Measurements from ENCODE around the gene FRMD4A. TPM values are rescaled to one million over a fixed set of nuclear protein-coding genes. Genes with fewer than 3 reads are reported as not detected.

Gene FRMD4A
- total RNA-seq, 1 donor from 2014 or later: 236 TPM

GRCh38 chr10:13915710-13916109 is 415.0 kb downstream of the FRMD4A start:
- Mint-ChIP-seq H3K27ac (ENCODE audit: unreplicated experiment) (no peak overlapping the region), H3K4me1 (ENCODE audit: unreplicated experiment) (peaks cover 52% of the 10 kb centered on the region), H3K27me3 (ENCODE audit: unreplicated experiment) (no peaks in the 10 kb centered on the region), H3K4me3 (ENCODE audit: unreplicated experiment) (no peak overlapping the region), H3K36me3 (ENCODE audit: unreplicated experiment) (peaks cover 51% of the 10 kb centered on the region), H3K9me3 (ENCODE audit: unreplicated experiment) (no peaks in the 10 kb centered on the region)
- TF ChIP-seq, protein P1, sequence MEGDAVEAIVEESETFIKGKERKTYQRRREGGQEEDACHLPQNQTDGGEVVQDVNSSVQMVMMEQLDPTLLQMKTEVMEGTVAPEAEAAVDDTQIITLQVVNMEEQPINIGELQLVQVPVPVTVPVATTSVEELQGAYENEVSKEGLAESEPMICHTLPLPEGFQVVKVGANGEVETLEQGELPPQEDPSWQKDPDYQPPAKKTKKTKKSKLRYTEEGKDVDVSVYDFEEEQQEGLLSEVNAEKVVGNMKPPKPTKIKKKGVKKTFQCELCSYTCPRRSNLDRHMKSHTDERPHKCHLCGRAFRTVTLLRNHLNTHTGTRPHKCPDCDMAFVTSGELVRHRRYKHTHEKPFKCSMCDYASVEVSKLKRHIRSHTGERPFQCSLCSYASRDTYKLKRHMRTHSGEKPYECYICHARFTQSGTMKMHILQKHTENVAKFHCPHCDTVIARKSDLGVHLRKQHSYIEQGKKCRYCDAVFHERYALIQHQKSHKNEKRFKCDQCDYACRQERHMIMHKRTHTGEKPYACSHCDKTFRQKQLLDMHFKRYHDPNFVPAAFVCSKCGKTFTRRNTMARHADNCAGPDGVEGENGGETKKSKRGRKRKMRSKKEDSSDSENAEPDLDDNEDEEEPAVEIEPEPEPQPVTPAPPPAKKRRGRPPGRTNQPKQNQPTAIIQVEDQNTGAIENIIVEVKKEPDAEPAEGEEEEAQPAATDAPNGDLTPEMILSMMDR (IDR thresholded peaks at IDR 0.05): no peak
- DNase-seq (ENCODE audit: extremely low spot score, unreplicated experiment): no peak

- H3K4me1 Mint-ChIP-seq (ENCODE audit: unreplicated experiment): peaks cover 56% of the 10 kb centered on the region
- H3K27me3 Mint-ChIP-seq (ENCODE audit: unreplicated experiment): no peaks in the 10 kb centered on the region
- no peak overlapping the region for H3K27ac Mint-ChIP-seq (ENCODE audit: unreplicated experiment)
- no peak for DNase-seq (ENCODE audit: extremely low spot score, unreplicated experiment)
- TF ChIP-seq, protein P1 (IDR thresholded peaks at IDR 0.05): no peak
- H3K36me3 Mint-ChIP-seq (ENCODE audit: unreplicated experiment): peaks cover 56% of the 10 kb centered on the region
- peaks cover 6% of the 10 kb centered on the region for H3K9me3 Mint-ChIP-seq (ENCODE audit: unreplicated experiment)
- H3K4me3 Mint-ChIP-seq (ENCODE audit: unreplicated experiment): no peak overlapping the region
These were observed 416.8 kb downstream of the FRMD4A start for GRCh38 chr10:13913897-13914296.

DNA sequence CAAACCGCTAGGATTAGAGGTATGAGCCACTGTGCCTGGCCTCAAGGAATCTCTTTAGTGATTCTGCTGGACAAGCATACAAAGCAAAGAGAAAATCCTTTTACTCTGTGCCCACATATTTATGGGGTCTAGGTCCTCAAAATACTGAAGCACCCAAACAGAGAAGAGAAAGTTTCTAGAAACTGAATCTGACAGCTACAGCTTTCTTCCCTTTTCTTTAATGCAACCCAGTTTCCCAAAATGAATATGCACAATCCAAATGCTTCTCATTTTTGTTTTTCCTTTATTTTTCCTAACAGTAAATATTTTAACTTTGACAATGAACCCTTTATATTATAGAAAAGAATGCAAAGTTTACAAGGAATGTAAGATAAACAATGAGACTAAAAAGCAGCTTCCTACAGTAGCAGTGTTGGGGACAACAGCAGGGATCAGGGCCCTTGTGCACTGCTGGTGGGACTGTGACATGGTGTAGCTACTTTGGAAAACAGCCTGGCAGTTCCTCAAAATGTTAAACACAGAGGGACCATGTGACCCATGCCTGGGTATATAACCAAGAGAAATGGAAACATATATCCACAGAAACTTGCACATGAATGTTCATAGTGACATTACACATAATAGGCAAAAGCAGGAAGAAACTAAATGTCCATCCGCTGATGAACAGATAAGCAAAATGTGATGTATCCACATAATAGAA is 418.8 kb downstream of the FRMD4A start:
- Mint-ChIP-seq H3K4me3 (ENCODE audit: unreplicated experiment) (no peak overlapping the region), H3K4me1 (ENCODE audit: unreplicated experiment) (peaks cover 49% of the 10 kb centered on the region), H3K9me3 (ENCODE audit: unreplicated experiment) (peaks cover 11% of the 10 kb centered on the region), H3K27ac (ENCODE audit: unreplicated experiment) (no peak overlapping the region), H3K27me3 (ENCODE audit: unreplicated experiment) (no peaks in the 10 kb centered on the region), H3K36me3 (ENCODE audit: unreplicated experiment) (peaks cover 55% of the 10 kb centered on the region)
- no peak for DNase-seq (ENCODE audit: extremely low spot score, unreplicated experiment)
- TF ChIP-seq, protein P1 (IDR thresholded peaks at IDR 0.05): no peak

GRCh38 chr10:13909516-13910258 is 421.0 kb downstream of the FRMD4A start:
- peaks cover 41% of the 10 kb centered on the region for H3K4me1 Mint-ChIP-seq (ENCODE audit: unreplicated experiment)
- peaks cover 11% of the 10 kb centered on the region for H3K9me3 Mint-ChIP-seq (ENCODE audit: unreplicated experiment)

DNA sequence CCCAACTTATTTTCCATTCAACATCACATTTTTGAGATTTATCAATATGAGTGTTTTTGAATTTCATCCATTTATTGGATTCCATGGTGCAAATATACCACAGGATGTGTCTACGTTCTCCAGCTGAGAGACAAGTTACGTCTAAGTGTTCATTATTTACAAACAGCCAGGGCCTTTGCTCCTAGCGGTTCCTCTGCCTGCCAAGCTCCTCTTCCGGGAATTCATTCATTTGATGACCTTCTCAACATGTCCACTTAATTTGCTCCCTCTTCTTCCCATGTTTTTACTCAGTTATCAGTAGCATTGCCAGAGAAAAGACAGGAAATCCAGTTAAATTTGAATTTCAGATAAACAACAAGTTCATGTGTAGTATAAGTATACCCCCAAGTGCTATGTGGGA is 422.2 kb downstream of the FRMD4A start:
- Mint-ChIP-seq H3K27ac (ENCODE audit: unreplicated experiment) (no peak overlapping the region), H3K9me3 (ENCODE audit: unreplicated experiment) (peaks cover 11% of the 10 kb centered on the region), H3K4me1 (ENCODE audit: unreplicated experiment) (peaks cover 36% of the 10 kb centered on the region), H3K27me3 (ENCODE audit: unreplicated experiment) (no peaks in the 10 kb centered on the region), H3K36me3 (ENCODE audit: unreplicated experiment) (peaks cover 52% of the 10 kb centered on the region), H3K4me3 (ENCODE audit: unreplicated experiment) (no peak overlapping the region)
- TF ChIP-seq, protein P1 (IDR thresholded peaks at IDR 0.05): no peak
- no peak for DNase-seq (ENCODE audit: extremely low spot score, unreplicated experiment)

More at GRCh38 chr10:13909516-13910258, 421.0 kb downstream of the FRMD4A start:
- Mint-ChIP-seq H3K27ac (ENCODE audit: unreplicated experiment) (peak overlapping the region; percentile 53), H3K27me3 (ENCODE audit: unreplicated experiment) (no peaks in the 10 kb centered on the region), H3K36me3 (ENCODE audit: unreplicated experiment) (peaks cover 49% of the 10 kb centered on the region), H3K4me3 (ENCODE audit: unreplicated experiment) (no peak overlapping the region)
- TF ChIP-seq, protein P1 (IDR thresholded peaks at IDR 0.05): no peak
- DNase-seq (ENCODE audit: extremely low spot score, unreplicated experiment): no peak

Measured in osteocyte (in vitro differentiated cells).